ENCODE results near the gene GRAMD4. TPM values are rescaled to one million over a fixed set of nuclear protein-coding genes. Genes with fewer than 3 reads are reported as not detected.

GRAMD4 gene
- total and polyA plus RNA-seq, 2 experiments from 2014 or later = 2.9 to 10.6 TPM

- WGBS, 2 experiments (ENCODE audit: low coverage in 1 of 2, low lambda C conversion rate in 2 of 2, missing lambda C conversion rate in 2 of 2) = 95 to 99% methylated on average over 18 to 19 of the region's 19 CpGs
- TF ChIP-seq EZH2 (IDR thresholded peaks at IDR 0.05; ENCODE audit: insufficient read depth, poor library complexity, severe bottlenecking) = no peak
- no peak overlapping the region for H3K27ac ChIP-seq
- H4K20me1 ChIP-seq (ENCODE audit: insufficient read depth) = no peaks in the 10 kb centered on the region
- H3K27me3 ChIP-seq (replicated peaks; ENCODE audit: insufficient read depth) = no peaks in the 10 kb centered on the region
- no peaks in the 10 kb centered on the region for H3K9me3 ChIP-seq (ENCODE audit: low read depth)
- H3F3A ChIP-seq (ENCODE audit: insufficient read depth) = no peaks in the 10 kb centered on the region
- in situ Hi-C loops (cut with MboI) = no loop called here
- no peak overlapping the region for H2AFZ ChIP-seq
- no peak overlapping the region for H3K9ac ChIP-seq
- no peaks in the 10 kb centered on the region for H3K79me2 ChIP-seq (ENCODE audit: insufficient read depth)
- DNase-seq = no peak
- H3K4me1 ChIP-seq (ENCODE audit: insufficient read depth) = peaks cover 3% of the 10 kb centered on the region; the same call in 1 of the 2 replicates
- no peak overlapping the region for H3K4me2 ChIP-seq (ENCODE audit: unreplicated experiment)
- H3K9me2 ChIP-seq (ENCODE audit: insufficient read depth) = no peaks in the 10 kb centered on the region
- H3K4me3 ChIP-seq = no peak overlapping the region
- no peaks in the 10 kb centered on the region for H3K36me3 ChIP-seq (ENCODE audit: low read depth)
Observed at GRCh38 chr22:46674367-46674781, 54.2 kb downstream of the GRAMD4 start.

GRCh38 chr22:46674906-46675305, 54.7 kb downstream of the GRAMD4 start:
- Histone ChIP-seq H4K20me1 (ENCODE audit: insufficient read depth) (no peaks in the 10 kb centered on the region), H3K79me2 (ENCODE audit: insufficient read depth) (no peaks in the 10 kb centered on the region), H2AFZ (no peak overlapping the region), H3K4me3 (no peak overlapping the region), H3K27me3 (replicated peaks; ENCODE audit: insufficient read depth) (no peaks in the 10 kb centered on the region), H3K9ac (no peak overlapping the region), H3K9me2 (ENCODE audit: insufficient read depth) (no peaks in the 10 kb centered on the region), H3K9me3 (ENCODE audit: low read depth) (no peaks in the 10 kb centered on the region), H3K4me1 (ENCODE audit: insufficient read depth) (peaks cover 8% of the 10 kb centered on the region), H3K36me3 (ENCODE audit: low read depth) (no peaks in the 10 kb centered on the region), H3F3A (ENCODE audit: insufficient read depth) (0 out of 2 replicates have a peak, but pooled peaks cover 1% of the 10 kb centered on the region), H3K27ac (no peak overlapping the region), H3K4me2 (ENCODE audit: unreplicated experiment) (no peak overlapping the region)
- 87 to 92% methylated on average over 10 to 11 of the region's 11 CpGs for WGBS, 2 experiments (ENCODE audit: low coverage in 1 of 2, low lambda C conversion rate in 2 of 2, missing lambda C conversion rate in 2 of 2)
- in situ Hi-C loops (cut with MboI) = no loop called here
- TF ChIP-seq EZH2phosphoT487 (IDR thresholded peaks at IDR 0.05; ENCODE audit: insufficient read depth, low read depth) (no peak), EZH2 (IDR thresholded peaks at IDR 0.05; ENCODE audit: insufficient read depth, poor library complexity, severe bottlenecking) (no peak)
- DNase-seq = no peak

GRCh38 chr22:46675479-46675878, 55.3 kb downstream of the GRAMD4 start:
- no peak for TF ChIP-seq EZH2phosphoT487 (IDR thresholded peaks at IDR 0.05; ENCODE audit: insufficient read depth, low read depth)
- TF ChIP-seq EZH2 (IDR thresholded peaks at IDR 0.05; ENCODE audit: insufficient read depth, poor library complexity, severe bottlenecking) = no peak
- Histone ChIP-seq H3K27ac (no peak overlapping the region), H3F3A (ENCODE audit: insufficient read depth) (0 out of 2 replicates have a peak, but pooled peaks cover 5% of the 10 kb centered on the region), H3K4me2 (ENCODE audit: unreplicated experiment) (no peak overlapping the region), H3K9me3 (ENCODE audit: low read depth) (no peaks in the 10 kb centered on the region), H3K27me3 (replicated peaks; ENCODE audit: insufficient read depth) (no peaks in the 10 kb centered on the region), H3K4me3 (no peak overlapping the region), H3K4me1 (ENCODE audit: insufficient read depth) (peaks cover 12% of the 10 kb centered on the region), H3K9ac (no peak overlapping the region), H4K20me1 (ENCODE audit: insufficient read depth) (no peaks in the 10 kb centered on the region), H2AFZ (no peak overlapping the region), H3K9me2 (ENCODE audit: insufficient read depth) (no peaks in the 10 kb centered on the region), H3K79me2 (ENCODE audit: insufficient read depth) (no peaks in the 10 kb centered on the region), H3K36me3 (ENCODE audit: low read depth) (no peaks in the 10 kb centered on the region)
- DNase-seq = no peak
- in situ Hi-C loops (cut with MboI) = no loop called here
- WGBS, 2 experiments (ENCODE audit: low coverage in 1 of 2, low lambda C conversion rate in 2 of 2, missing lambda C conversion rate in 2 of 2) = 96 to 97% methylated on average over 13 of the region's 13 CpGs

GRCh38 chr22:46675938-46676337, 55.8 kb downstream of the GRAMD4 start:
- no peak overlapping the region for H3K4me2 ChIP-seq (ENCODE audit: unreplicated experiment)
- no peak overlapping the region for H2AFZ ChIP-seq
- 0 out of 2 replicates have a peak, but pooled peaks cover 5% of the 10 kb centered on the region for H3F3A ChIP-seq (ENCODE audit: insufficient read depth)
- H3K4me3 ChIP-seq = no peak overlapping the region
- H3K79me2 ChIP-seq (ENCODE audit: insufficient read depth) = no peaks in the 10 kb centered on the region
- in situ Hi-C loops (cut with MboI) = no loop called here
- H3K9ac ChIP-seq = no peak overlapping the region
- DNase-seq = no peak
- H3K27me3 ChIP-seq (replicated peaks; ENCODE audit: insufficient read depth) = no peaks in the 10 kb centered on the region
- H3K27ac ChIP-seq = no peak overlapping the region
- H3K36me3 ChIP-seq (ENCODE audit: low read depth) = no peaks in the 10 kb centered on the region
- H3K9me2 ChIP-seq (ENCODE audit: insufficient read depth) = no peaks in the 10 kb centered on the region
- peaks cover 12% of the 10 kb centered on the region for H3K4me1 ChIP-seq (ENCODE audit: insufficient read depth)
- no peaks in the 10 kb centered on the region for H3K9me3 ChIP-seq (ENCODE audit: low read depth)
- WGBS, 2 experiments (ENCODE audit: low coverage in 1 of 2, low lambda C conversion rate in 2 of 2, missing lambda C conversion rate in 2 of 2) = 89 to 95% methylated on average over 16 of the region's 16 CpGs
- H4K20me1 ChIP-seq (ENCODE audit: insufficient read depth) = no peaks in the 10 kb centered on the region
- TF ChIP-seq EZH2 (IDR thresholded peaks at IDR 0.05; ENCODE audit: insufficient read depth, poor library complexity, severe bottlenecking) = no peak
- TF ChIP-seq EZH2phosphoT487 (IDR thresholded peaks at IDR 0.05; ENCODE audit: insufficient read depth, low read depth) = no peak

- H3K27ac ChIP-seq = no peak overlapping the region
- no peak overlapping the region for H3K4me2 ChIP-seq (ENCODE audit: unreplicated experiment)
- no peaks in the 10 kb centered on the region for H4K20me1 ChIP-seq (ENCODE audit: insufficient read depth)
- no peak overlapping the region for H3K9ac ChIP-seq
- H3K9me2 ChIP-seq (ENCODE audit: insufficient read depth) = no peaks in the 10 kb centered on the region
- H3K36me3 ChIP-seq (ENCODE audit: low read depth) = no peaks in the 10 kb centered on the region
- no peak for DNase-seq
- no peak overlapping the region for H2AFZ ChIP-seq
- H3K4me1 ChIP-seq (ENCODE audit: insufficient read depth) = peaks cover 12% of the 10 kb centered on the region
- WGBS, 2 experiments (ENCODE audit: low coverage in 1 of 2, low lambda C conversion rate in 2 of 2, missing lambda C conversion rate in 2 of 2) = 85 to 90% methylated on average over 13 to 15 of the region's 15 CpGs
- H3K27me3 ChIP-seq (replicated peaks; ENCODE audit: insufficient read depth) = no peaks in the 10 kb centered on the region
- no peak overlapping the region for H3K4me3 ChIP-seq
- 0 out of 2 replicates have a peak, but pooled peaks cover 5% of the 10 kb centered on the region for H3F3A ChIP-seq (ENCODE audit: insufficient read depth)
- no peak for TF ChIP-seq EZH2phosphoT487 (IDR thresholded peaks at IDR 0.05; ENCODE audit: insufficient read depth, low read depth)
- TF ChIP-seq EZH2 (IDR thresholded peaks at IDR 0.05; ENCODE audit: insufficient read depth, poor library complexity, severe bottlenecking) = no peak
- in situ Hi-C loops (cut with MboI) = no loop called here
- no peaks in the 10 kb centered on the region for H3K9me3 ChIP-seq (ENCODE audit: low read depth)
- H3K79me2 ChIP-seq (ENCODE audit: insufficient read depth) = no peaks in the 10 kb centered on the region
Observed at GRCh38 chr22:46676479-46676878, 56.3 kb downstream of the GRAMD4 start.
